ENCODE measurements around the gene CMSS1.

DNA sequence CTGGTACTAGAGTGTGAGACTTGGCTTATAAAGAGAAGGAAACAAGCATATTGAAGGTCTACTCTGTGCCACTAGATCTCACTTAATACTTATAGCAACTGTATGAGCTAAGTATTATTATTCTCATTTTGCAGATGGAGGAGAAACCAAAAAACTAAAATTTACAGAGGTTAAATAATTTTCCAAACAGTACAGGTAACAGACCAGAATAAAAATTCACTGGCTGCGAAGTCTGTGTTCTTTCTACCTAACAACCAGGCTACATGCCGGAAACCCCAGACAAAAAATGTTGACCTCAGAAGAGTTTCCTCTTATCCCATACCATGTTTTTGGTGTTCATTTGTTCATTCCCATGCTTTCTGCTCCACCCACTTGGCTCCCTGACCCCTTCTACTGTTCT lies 46.6 kb downstream of the CMSS1 start:
- no peak for TF ChIP-seq POLR2A (IDR thresholded peaks at IDR 0.05)
- TF ChIP-seq, protein P1, sequence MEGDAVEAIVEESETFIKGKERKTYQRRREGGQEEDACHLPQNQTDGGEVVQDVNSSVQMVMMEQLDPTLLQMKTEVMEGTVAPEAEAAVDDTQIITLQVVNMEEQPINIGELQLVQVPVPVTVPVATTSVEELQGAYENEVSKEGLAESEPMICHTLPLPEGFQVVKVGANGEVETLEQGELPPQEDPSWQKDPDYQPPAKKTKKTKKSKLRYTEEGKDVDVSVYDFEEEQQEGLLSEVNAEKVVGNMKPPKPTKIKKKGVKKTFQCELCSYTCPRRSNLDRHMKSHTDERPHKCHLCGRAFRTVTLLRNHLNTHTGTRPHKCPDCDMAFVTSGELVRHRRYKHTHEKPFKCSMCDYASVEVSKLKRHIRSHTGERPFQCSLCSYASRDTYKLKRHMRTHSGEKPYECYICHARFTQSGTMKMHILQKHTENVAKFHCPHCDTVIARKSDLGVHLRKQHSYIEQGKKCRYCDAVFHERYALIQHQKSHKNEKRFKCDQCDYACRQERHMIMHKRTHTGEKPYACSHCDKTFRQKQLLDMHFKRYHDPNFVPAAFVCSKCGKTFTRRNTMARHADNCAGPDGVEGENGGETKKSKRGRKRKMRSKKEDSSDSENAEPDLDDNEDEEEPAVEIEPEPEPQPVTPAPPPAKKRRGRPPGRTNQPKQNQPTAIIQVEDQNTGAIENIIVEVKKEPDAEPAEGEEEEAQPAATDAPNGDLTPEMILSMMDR (IDR thresholded peaks at IDR 0.05): no peak

Data from Peyer's patch (tissue), 4 donors.